COR-L47 (cell line): Measurements from ENCODE around the gene OAF.
"Not testable (repeated sequence)": the region's sequence is repeated elsewhere in the genome, so short reads cannot be mapped to it uniquely, and the experiment has no call there.

Experiments used
- DNase-seq: peaks from one replicate; lab custom pipeline; 2025; lab: John Stamatoyannopoulos, UW

The OAF gene

GRCh38 chr11:120273432-120273831 is 62.6 kb downstream of the OAF start:
- DNase-seq = no peak

GRCh38 chr11:120273956-120274355 is 63.1 kb downstream of the OAF start:
- not testable (repeated sequence) for DNase-seq

- DNase-seq = no peak
Measured at GRCh38 chr11:120279502-120279901, 68.7 kb downstream of the OAF start.
